HG03457 (cell line): ENCODE results near the gene RPS15A.
A peak's percentile ranks its signal among the peaks of the same experiment; 100 is the strongest.
"Not testable (repeated sequence)": the region's sequence is repeated elsewhere in the genome, so short reads cannot be mapped to it uniquely, and the experiment has no call there.

ENCODE experiments used
- ATAC-seq: cut with Tn5 transposase; IDR thresholded peaks from one replicate; pipeline ENCODE4 v1.9.1; 2021; ENCODE audit warnings: moderate number of reproducible peaks; ENCODE audit not compliant: unreplicated experiment

Gene RPS15A

DNA sequence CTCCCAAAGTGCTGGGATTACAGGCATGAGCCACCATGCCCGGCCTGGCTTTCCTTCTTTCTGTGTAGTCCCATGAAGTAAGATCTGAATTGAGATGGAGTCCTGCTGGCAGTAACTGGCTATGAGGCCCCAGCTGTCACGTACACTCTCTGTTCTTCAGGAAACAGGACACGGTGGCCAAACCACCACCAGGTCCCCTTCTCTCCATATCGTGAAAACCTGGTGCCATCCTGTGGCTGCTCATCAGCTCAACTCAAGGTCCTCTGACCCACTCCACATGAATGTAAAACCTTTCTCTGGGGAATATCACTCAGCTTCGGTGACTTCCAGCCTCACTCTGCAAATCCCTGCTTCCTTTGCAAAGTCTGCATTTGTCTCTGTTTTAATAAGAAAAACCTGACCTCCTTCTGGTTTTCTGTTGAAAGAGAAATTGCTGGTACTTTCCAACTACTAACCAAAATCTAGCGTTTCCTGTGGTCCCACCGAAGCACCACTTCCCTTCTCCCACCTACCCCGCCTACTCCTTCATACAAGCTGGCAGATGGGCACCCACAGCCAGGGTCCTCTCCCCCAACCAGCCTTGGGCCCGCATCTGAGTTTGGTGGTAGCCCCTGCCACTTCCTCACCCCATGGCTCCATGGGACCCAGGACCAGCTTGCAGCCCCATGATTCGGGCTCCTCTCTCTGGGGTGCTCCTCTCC, 32.0 kb downstream of the RPS15A start:
- ATAC-seq, result peak; percentile 45

DNA sequence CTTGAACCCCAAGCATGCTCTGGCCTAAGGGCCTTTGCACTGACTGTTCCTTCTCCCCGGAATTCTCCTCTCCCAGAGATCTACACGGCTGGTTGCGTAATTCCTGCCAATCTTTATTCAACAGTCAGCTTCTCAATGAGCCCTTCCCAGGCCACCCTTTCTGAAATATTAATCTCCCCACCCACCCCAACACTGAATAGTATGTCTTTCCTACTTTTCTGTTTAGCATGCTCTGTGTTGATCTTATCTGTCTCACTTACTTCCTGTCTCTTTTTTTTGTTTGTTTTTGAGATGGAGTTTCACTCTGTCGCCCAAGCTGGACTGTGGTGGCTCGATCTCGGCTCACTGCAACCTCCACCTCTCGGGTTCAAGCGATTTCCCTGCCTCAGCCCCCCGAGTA, 33.5 kb downstream of the RPS15A start:
- ATAC-seq, result not testable (repeated sequence)

DNA sequence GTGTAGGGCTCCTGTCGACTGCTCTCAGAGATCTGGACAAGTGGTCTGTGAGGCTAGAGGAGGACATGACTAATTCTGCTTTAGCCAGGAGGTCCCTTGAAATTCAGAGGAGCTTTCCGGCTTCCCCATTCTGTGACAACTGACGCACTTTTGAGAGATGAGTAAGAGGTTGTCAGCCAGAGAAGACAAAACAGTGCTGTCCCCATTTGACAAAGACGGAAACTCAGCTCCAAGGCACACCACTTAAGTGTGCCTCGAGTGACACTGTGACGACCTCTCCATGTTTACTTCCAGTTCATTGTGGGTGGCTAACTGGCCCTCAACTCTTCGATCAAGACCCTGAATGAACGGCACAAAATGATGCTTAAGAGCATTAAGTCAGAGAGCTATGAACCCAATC, 47.3 kb downstream of the RPS15A start:
- ATAC-seq, result not testable (repeated sequence)

DNA sequence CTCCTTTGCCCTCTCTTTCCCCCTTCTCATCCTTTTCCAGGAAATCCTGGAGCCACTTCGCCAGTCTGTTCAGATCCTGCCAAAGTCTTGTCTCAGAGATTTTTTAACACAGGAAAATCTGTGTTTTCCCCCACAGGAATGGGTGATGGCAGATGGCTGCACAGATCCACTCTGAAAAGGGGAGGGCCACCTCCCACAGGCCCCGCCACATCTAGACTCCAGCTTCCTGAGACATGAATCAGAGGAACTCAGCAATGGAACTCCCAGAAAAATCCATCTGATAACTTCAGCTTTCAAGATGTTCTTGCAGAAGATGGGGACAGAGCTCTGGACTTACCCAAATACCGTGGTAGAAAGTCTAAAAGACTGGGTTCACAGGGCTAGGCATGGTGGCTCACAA, 50.1 kb downstream of the RPS15A start:
- ATAC-seq, result not testable (repeated sequence)

DNA sequence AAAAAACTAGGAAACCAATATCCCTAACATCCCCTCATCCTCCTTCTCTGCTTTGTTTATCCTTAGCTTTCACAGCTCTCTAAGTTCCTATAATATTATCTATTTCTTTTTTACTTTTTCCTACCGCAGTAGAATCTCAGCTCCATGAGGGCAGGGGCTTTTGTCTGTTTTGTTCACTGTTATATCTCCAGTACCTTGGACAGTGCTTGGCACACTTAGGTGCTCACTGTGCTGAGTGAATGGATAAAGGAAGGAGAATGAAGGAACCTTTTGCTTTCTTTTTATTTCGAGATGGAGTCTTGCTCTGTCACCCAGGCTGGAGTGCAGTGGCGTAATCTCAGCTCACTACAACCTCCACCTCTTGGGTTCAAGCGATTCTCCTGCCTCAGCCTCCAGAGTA, 51.4 kb downstream of the RPS15A start:
- not testable (repeated sequence) for ATAC-seq

DNA sequence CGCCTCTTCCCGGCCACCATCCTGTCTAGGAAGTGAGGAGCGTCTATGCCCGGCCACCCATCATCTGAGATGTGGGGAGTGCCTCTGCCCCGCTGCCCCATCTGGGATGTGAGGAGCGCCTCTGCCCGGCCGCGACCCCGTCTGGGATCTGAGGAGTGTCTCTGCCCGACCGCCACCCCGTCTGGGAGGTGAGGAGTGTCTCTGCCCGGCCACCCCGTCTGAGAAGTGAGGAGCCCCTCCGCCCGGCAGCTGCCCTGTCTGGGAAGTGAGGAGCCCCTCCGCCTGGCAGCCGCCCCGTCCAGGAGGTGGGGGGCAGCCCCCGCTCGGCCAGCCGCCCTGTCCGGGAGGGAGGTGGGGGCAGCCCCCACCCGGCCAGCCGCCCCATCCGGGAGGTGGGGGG, 55.9 kb downstream of the RPS15A start:
- not testable (repeated sequence) for ATAC-seq
